NCI-H2029 treated with DMSO at 0.1 percent for 48 hours (cell line): ENCODE measurements around the gene PALB2.
A peak's percentile ranks its signal among the peaks of the same experiment; 100 is the strongest.

Experiments used
- DNase-seq: peaks from one replicate; lab custom pipeline; 2025; lab: John Stamatoyannopoulos, UW

The PALB2 gene

GRCh38 chr16:23581764-23582163, 59.3 kb downstream of the PALB2 start:
- no peak for DNase-seq

- no peak for DNase-seq
Observed at GRCh38 chr16:23580391-23580790, 60.7 kb downstream of the PALB2 start.

GRCh38 chr16:23579371-23579770, 61.7 kb downstream of the PALB2 start:
- DNase-seq, result no peak

GRCh38 chr16:23578101-23578830, 62.8 kb downstream of the PALB2 start:
- no peak for DNase-seq

GRCh38 chr16:23577493-23577892, 63.6 kb downstream of the PALB2 start:
- no peak for DNase-seq

- no peak for DNase-seq
Observed at GRCh38 chr16:23575834-23576233, 65.3 kb downstream of the PALB2 start.

- no peak for DNase-seq
Observed at GRCh38 chr16:23573817-23574216, 67.3 kb downstream of the PALB2 start.

- DNase-seq, result no peak
Observed at GRCh38 chr16:23572394-23572793, 68.7 kb downstream of the PALB2 start.

- DNase-seq, result no peak
Observed at GRCh38 chr16:23571895-23572294, 69.2 kb downstream of the PALB2 start.

GRCh38 chr16:23570992-23571632, 70.0 kb downstream of the PALB2 start:
- no peak for DNase-seq

GRCh38 chr16:23567602-23568001, 73.5 kb downstream of the PALB2 start:
- DNase-seq, result no peak

- DNase-seq, result no peak
Observed at GRCh38 chr16:23566724-23567123, 74.4 kb downstream of the PALB2 start.

- no peak for DNase-seq
Observed at GRCh38 chr16:23564575-23565363, 76.3 kb downstream of the PALB2 start.

GRCh38 chr16:23563186-23563585, 77.9 kb downstream of the PALB2 start:
- no peak for DNase-seq

- DNase-seq, result no peak
Observed at GRCh38 chr16:23562505-23562904, 78.6 kb downstream of the PALB2 start.

GRCh38 chr16:23561586-23561985, 79.5 kb downstream of the PALB2 start:
- no peak for DNase-seq

- DNase-seq, result no peak
Observed at GRCh38 chr16:23557779-23558702, 83.1 kb downstream of the PALB2 start.

- DNase-seq, result peak; percentile 93
Observed at GRCh38 chr16:23556881-23557778, 84.0 kb downstream of the PALB2 start, which contains the start of the genes EARS2 and UBFD1. Gene EARS2, minus strand, starts transcription at chr16:23557350. Its CDS starts 7 bp downstream, at chr16:23557343. Gene UBFD1, plus strand, starts transcription at chr16:23557727. Its CDS starts 16 bp downstream, at chr16:23557743.

- no peak for DNase-seq
Observed at GRCh38 chr16:23554536-23554935, 86.6 kb downstream of the PALB2 start.
